Measurements from ENCODE around the gene MLC1.

The MLC1 gene

GRCh38 chr22:50068096-50068495, 17.1 kb downstream of the MLC1 start:
- no peaks in the 10 kb centered on the region for H3K4me1 ChIP-seq (ENCODE audit: insufficient read depth, low read length, poor library complexity, severe bottlenecking)
- H3K9ac ChIP-seq (ENCODE audit: low read depth, low read length, poor library complexity, severe bottlenecking): no peak overlapping the region
- no peaks in the 10 kb centered on the region for H3K79me2 ChIP-seq (ENCODE audit: insufficient read depth, low read length)
- H3K9me2 ChIP-seq (replicated peaks; ENCODE audit: low read depth, low read length): no peaks in the 10 kb centered on the region
- H3K36me3 ChIP-seq (ENCODE audit: insufficient read depth, low read length): no peaks in the 10 kb centered on the region
- H3F3A ChIP-seq (ENCODE audit: low read depth): no peaks in the 10 kb centered on the region
- TF ChIP-seq CTCF (conservative IDR thresholded peaks at IDR 0.05; ENCODE audit: low read length): no peak
- TF ChIP-seq EZH2phosphoT487 (IDR thresholded peaks at IDR 0.05; ENCODE audit: borderline replicate concordance): no peak
- no peak overlapping the region for H2AFZ ChIP-seq (ENCODE audit: low read length)
- no peaks in the 10 kb centered on the region for H3K9me3 ChIP-seq (ENCODE audit: insufficient read depth, low read depth, low read length)
- H4K20me1 ChIP-seq (ENCODE audit: insufficient read depth, low read length, poor library complexity, severe bottlenecking): no peaks in the 10 kb centered on the region
- H3K4me2 ChIP-seq (ENCODE audit: low read depth, low read length, poor library complexity, severe bottlenecking): no peak overlapping the region
- no peaks in the 10 kb centered on the region for H3K27me3 ChIP-seq (ENCODE audit: insufficient read depth, low read length, poor library complexity, severe bottlenecking)
- no peak overlapping the region for H3K4me3 ChIP-seq (ENCODE audit: low read length, poor library complexity, severe bottlenecking)

- no peak overlapping the region for H3K4me2 ChIP-seq (ENCODE audit: low read depth, low read length, poor library complexity, severe bottlenecking)
- H3F3A ChIP-seq (ENCODE audit: low read depth): no peaks in the 10 kb centered on the region
- no peaks in the 10 kb centered on the region for H3K27me3 ChIP-seq (ENCODE audit: insufficient read depth, low read length, poor library complexity, severe bottlenecking)
- no peak for TF ChIP-seq EZH2phosphoT487 (IDR thresholded peaks at IDR 0.05; ENCODE audit: borderline replicate concordance)
- TF ChIP-seq CTCF (conservative IDR thresholded peaks at IDR 0.05; ENCODE audit: low read length): no peak
- H3K9ac ChIP-seq (ENCODE audit: low read depth, low read length, poor library complexity, severe bottlenecking): no peak overlapping the region
- H3K9me2 ChIP-seq (replicated peaks; ENCODE audit: low read depth, low read length): no peaks in the 10 kb centered on the region
- no peaks in the 10 kb centered on the region for H3K79me2 ChIP-seq (ENCODE audit: insufficient read depth, low read length)
- no peaks in the 10 kb centered on the region for H3K9me3 ChIP-seq (ENCODE audit: insufficient read depth, low read depth, low read length)
- no peaks in the 10 kb centered on the region for H3K36me3 ChIP-seq (ENCODE audit: insufficient read depth, low read length)
- no peak overlapping the region for H2AFZ ChIP-seq (ENCODE audit: low read length)
- no peaks in the 10 kb centered on the region for H3K4me1 ChIP-seq (ENCODE audit: insufficient read depth, low read length, poor library complexity, severe bottlenecking)
- H4K20me1 ChIP-seq (ENCODE audit: insufficient read depth, low read length, poor library complexity, severe bottlenecking): no peaks in the 10 kb centered on the region
- no peak overlapping the region for H3K4me3 ChIP-seq (ENCODE audit: low read length, poor library complexity, severe bottlenecking)
Measured at GRCh38 chr22:50067244-50067643, 18.0 kb downstream of the MLC1 start.

GRCh38 chr22:50064453-50064852, 20.8 kb downstream of the MLC1 start:
- TF ChIP-seq CTCF (conservative IDR thresholded peaks at IDR 0.05; ENCODE audit: low read length) (no peak), EZH2phosphoT487 (IDR thresholded peaks at IDR 0.05; ENCODE audit: borderline replicate concordance) (no peak)
- H3K9ac ChIP-seq (ENCODE audit: low read depth, low read length, poor library complexity, severe bottlenecking): no peak overlapping the region
- H4K20me1 ChIP-seq (ENCODE audit: insufficient read depth, low read length, poor library complexity, severe bottlenecking): no peaks in the 10 kb centered on the region
- no peaks in the 10 kb centered on the region for H3K4me1 ChIP-seq (ENCODE audit: insufficient read depth, low read length, poor library complexity, severe bottlenecking)
- no peak overlapping the region for H3K4me2 ChIP-seq (ENCODE audit: low read depth, low read length, poor library complexity, severe bottlenecking)
- no peak overlapping the region for H2AFZ ChIP-seq (ENCODE audit: low read length)
- no peaks in the 10 kb centered on the region for H3K79me2 ChIP-seq (ENCODE audit: insufficient read depth, low read length)
- no peaks in the 10 kb centered on the region for H3K9me2 ChIP-seq (replicated peaks; ENCODE audit: low read depth, low read length)
- H3K36me3 ChIP-seq (ENCODE audit: insufficient read depth, low read length): no peaks in the 10 kb centered on the region
- no peaks in the 10 kb centered on the region for H3F3A ChIP-seq (ENCODE audit: low read depth)
- no peaks in the 10 kb centered on the region for H3K27me3 ChIP-seq (ENCODE audit: insufficient read depth, low read length, poor library complexity, severe bottlenecking)
- no peak overlapping the region for H3K4me3 ChIP-seq (ENCODE audit: low read length, poor library complexity, severe bottlenecking)
- H3K9me3 ChIP-seq (ENCODE audit: insufficient read depth, low read depth, low read length): no peaks in the 10 kb centered on the region
